H7 (cell line): ENCODE data around the gene PGAP2. TPM values are rescaled to one million over a fixed set of nuclear protein-coding genes. Genes with fewer than 3 reads are reported as not detected.

Experiments
- DNase-seq: peaks from one replicate; pipeline ENCODE4 v3.0.0; 2012
- H3K27me3 ChIP-seq: 2 replicates; pipeline ENCODE4 v1.6.0; 2011; ENCODE audit warnings: mild to moderate bottlenecking, low read length; ENCODE audit not compliant: control insufficient read depth, insufficient read depth
- H3K36me3 ChIP-seq: replicated peaks from 2 replicates; pipeline ENCODE4 v1.5.1; 2011; ENCODE audit warnings: low read length; ENCODE audit not compliant: control insufficient read depth, insufficient read depth
- H3K4me3 ChIP-seq: 2 replicates; pipeline ENCODE4 v1.5.1; 2011; ENCODE audit warnings: low read depth, mild to moderate bottlenecking, control low read depth, low read length, moderate library complexity; ENCODE audit not compliant: insufficient read depth
- total RNA-seq: library from RNA; depleted of rRNA; stranded (reverse); fragments of >200 nt; shearing (Covaris generic); gene quantifications from 2 replicates; pipeline ENCODE4 v1.2.3, GENCODE V29; 2014; rRNA removed

Gene PGAP2
- total RNA-seq, 1 experiment from 2014 or later = 21.0 TPM

DNA sequence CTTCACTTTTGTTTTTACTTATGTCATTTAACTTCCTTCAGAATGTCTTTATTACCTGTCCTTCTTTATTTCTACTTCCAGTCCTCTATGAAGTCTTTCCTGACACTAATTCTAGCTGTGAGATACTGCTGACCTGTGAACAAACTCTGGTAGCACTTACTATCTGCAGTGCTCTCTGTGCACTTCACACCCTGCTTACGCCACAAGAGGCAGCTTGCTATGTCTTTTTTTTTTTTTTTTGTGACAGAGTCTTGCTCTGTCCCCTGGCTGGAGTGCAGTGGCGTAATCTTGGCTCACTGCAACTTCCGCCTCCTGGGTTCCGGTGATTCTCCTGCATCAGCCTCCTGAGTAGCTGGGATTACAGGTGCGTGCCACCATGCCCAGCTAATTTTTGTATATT, 57.8 kb downstream of the PGAP2 start:
- Histone ChIP-seq H3K36me3 (no peaks in the 10 kb centered on the region), H3K27me3 (no peaks in the 10 kb centered on the region), H3K4me3 (no peak overlapping the region)
- DNase-seq = no peak

DNA sequence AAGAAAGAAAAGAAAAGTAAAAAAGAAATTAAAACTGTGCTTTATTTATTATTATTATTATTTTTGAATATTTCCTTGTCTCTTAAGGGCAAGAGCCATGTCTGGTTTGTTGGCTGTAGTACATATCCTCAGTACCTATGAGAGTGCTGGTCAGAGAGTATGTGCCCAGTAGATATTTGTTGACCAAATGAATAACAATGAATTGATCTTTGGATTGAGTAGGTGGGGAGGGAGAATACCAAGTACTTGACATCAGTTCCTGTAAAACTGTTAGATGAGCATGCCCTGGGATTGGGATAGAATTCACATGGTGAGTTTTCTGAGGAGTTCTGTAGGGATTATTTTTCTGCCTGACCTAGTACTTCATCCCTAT, 58.5 kb downstream of the PGAP2 start:
- Histone ChIP-seq H3K36me3 (no peaks in the 10 kb centered on the region), H3K27me3 (no peaks in the 10 kb centered on the region), H3K4me3 (no peak overlapping the region)
- DNase-seq = no peak

DNA sequence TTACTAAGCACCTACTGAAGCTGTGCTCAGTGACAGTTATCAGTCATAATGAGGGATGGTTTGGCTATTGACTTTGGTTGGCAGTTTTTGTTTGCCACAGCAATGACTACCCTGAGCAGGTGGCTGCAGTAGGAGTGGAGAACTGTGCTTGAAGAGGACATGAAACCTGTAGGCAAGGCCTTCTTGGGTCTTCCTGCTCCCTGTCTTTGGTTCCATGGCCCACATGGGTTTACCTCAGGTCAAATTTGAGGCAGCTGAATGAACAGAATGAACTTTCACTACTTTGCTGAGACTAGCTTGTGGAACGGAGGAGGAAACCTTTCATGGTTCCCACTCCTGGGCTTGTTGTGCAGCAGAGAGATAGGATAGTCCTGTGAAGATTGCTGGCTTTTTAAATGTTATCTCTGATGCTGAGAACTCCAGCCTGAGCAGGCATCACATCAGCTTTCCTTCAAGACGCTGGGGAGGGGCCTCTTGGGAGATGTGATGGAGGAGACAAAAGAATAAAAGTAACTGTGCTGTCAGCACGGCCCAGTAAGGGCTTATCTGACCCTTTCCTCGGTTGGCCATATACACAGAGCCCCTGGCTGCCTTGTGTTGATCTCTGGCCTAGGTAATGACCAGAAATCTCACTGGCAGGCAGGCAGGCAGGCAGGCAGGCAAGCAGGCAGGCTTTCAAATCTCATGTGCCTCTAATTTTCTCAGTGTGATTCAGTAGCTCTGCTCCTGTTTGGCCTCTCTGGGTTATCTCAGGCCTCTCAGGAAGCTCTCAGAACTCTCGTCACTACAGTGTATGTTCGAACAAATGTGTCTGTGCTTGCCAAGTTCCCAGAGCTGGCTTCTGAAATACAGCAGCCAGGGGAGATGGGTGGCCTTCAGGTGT, 59.1 kb downstream of the PGAP2 start:
- no peaks in the 10 kb centered on the region for H3K36me3 ChIP-seq
- no peak overlapping the region for H3K4me3 ChIP-seq
- no peaks in the 10 kb centered on the region for H3K27me3 ChIP-seq

DNA sequence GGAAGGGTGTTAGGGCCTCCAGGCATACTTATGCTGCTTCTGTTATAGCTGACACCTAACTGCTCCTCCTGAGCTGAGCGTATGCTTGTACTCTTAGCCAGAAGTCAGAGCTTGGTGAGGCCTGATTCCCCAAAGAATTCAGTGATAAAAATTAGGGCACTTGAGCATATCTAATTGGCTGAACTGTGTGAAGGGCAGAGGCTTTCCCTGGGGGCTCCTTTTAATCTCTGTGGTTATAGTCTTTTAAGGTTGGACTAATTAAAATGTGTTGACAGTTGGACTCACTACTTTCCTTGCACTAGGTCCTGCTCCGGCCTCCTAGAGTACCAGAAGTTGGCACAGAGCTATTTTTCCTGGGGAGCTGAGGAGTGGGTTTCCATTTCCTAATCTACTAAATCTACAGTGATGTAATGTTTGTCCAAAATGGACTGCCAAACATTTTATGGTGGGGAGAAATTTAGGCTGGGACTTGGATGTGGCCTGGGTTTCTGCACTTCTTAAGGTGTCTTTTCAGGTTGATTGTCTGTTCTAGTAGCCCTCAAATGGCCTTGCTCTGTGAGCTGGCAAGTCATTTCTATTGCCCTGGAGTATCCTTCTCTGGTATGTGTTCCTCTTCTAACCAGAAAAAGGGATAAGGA, 65.5 kb downstream of the PGAP2 start:
- Histone ChIP-seq H3K4me3 (no peak overlapping the region), H3K27me3 (no peaks in the 10 kb centered on the region), H3K36me3 (no peaks in the 10 kb centered on the region; the same call in 1 of the 2 replicates)
- DNase-seq = no peak

More for the DNA sequence above, 59.1 kb downstream of the PGAP2 start:
- DNase-seq = no peak

Other genes with a start within 250 kb of the PGAP2 start
- gene ART5, start 166.6 kb upstream of the PGAP2 start, total RNA-seq = 6.5 and 15.0 TPM in 2 replicates
- gene ART1, start 163.4 kb upstream of the PGAP2 start, total RNA-seq = 0.07 TPM in 1 of 2 replicates, not detected in the other
- gene CHRNA10, start 137.2 kb upstream of the PGAP2 start, total RNA-seq = 0.66 and 0.67 TPM in 2 replicates
- 126 and 132 TPM in 2 replicates for gene NUP98, start 11.0 kb upstream of the PGAP2 start, total RNA-seq
- gene RHOG, start 32.4 kb downstream of the PGAP2 start, total RNA-seq = 14.9 and 20.2 TPM in 2 replicates
- 20.8 and 23.6 TPM in 2 replicates for gene STIM1, start 47.1 kb downstream of the PGAP2 start, total RNA-seq